ACC112 (cell line): ENCODE data around the gene LGR6.
A peak's percentile ranks its signal among the peaks of the same experiment; 100 is the strongest.
"Not testable (repeated sequence)": the region's sequence is repeated elsewhere in the genome, so short reads cannot be mapped to it uniquely, and the experiment has no call there.

ENCODE experiments used
- H2AFZ ChIP-seq: fragments of 200-600 bp; sonication (generic); one replicate; pipeline ENCODE4 v1.6.0; 2017; ENCODE audit warnings: antibody characterized with exemption, low read length; ENCODE audit not compliant: unreplicated experiment
- H3K27ac ChIP-seq: fragments of 200-600 bp; sonication (generic); 2 replicates; pipeline ENCODE4 v1.5.1; 2014; ENCODE audit warnings: low read depth, mild to moderate bottlenecking, antibody characterized with exemption, low read length, moderate library complexity
- H3K27me3 ChIP-seq: fragments of 200-600 bp; sonication (generic); 2 replicates; pipeline ENCODE4 v1.6.1; 2014; ENCODE audit warnings: mild to moderate bottlenecking, antibody characterized with exemption, low read length, moderate library complexity, mixed read lengths; ENCODE audit not compliant: insufficient read depth
- H3K36me3 ChIP-seq: fragments of 200-600 bp; sonication (generic); 2 replicates; pipeline ENCODE4 v1.6.1; 2016; ENCODE audit warnings: mild to moderate bottlenecking, antibody characterized with exemption, low read length, moderate library complexity, mixed read lengths; ENCODE audit not compliant: insufficient read depth
- H3K4me1 ChIP-seq: fragments of 200-600 bp; sonication (generic); one replicate; pipeline ENCODE4 v1.6.1; 2016; ENCODE audit warnings: low read length, mixed read lengths; ENCODE audit not compliant: insufficient read depth, unreplicated experiment, control insufficient read depth
- H3K4me3 ChIP-seq: fragments of 200-600 bp; sonication (generic); 2 replicates; pipeline ENCODE4 v1.5.1; 2014; ENCODE audit warnings: mild to moderate bottlenecking, low read depth, low read length
- H3K79me2 ChIP-seq: fragments of 200-600 bp; sonication (generic); one replicate; pipeline ENCODE4 v1.6.0; 2016; ENCODE audit warnings: low read length; ENCODE audit not compliant: control insufficient read depth, unreplicated experiment, insufficient read depth

Gene LGR6

GRCh38 chr1:202181586-202181985 lies 12.0 kb upstream of the LGR6 start:
- Histone ChIP-seq H3K4me1 (peaks cover 7% of the 10 kb centered on the region), H3K4me3 (no peak overlapping the region), H3K36me3 (no peaks in the 10 kb centered on the region), H3K27me3 (peaks cover 23% of the 10 kb centered on the region), H3K79me2 (no peaks in the 10 kb centered on the region), H3K27ac (no peak overlapping the region), H2AFZ (no peak overlapping the region)

GRCh38 chr1:202182040-202182877 lies 11.3 kb upstream of the LGR6 start:
- Histone ChIP-seq H3K27me3 (peaks cover 20% of the 10 kb centered on the region; the same call in 1 of the 2 replicates), H3K36me3 (no peaks in the 10 kb centered on the region), H3K79me2 (no peaks in the 10 kb centered on the region), H3K4me3 (no peak overlapping the region), H3K4me1 (peaks cover 7% of the 10 kb centered on the region), H2AFZ (no peak overlapping the region), H3K27ac (no peak overlapping the region)

GRCh38 chr1:202184750-202185460 lies 8.7 kb upstream of the LGR6 start:
- no peak overlapping the region for H2AFZ ChIP-seq
- peaks cover 7% of the 10 kb centered on the region for H3K4me1 ChIP-seq
- no peaks in the 10 kb centered on the region for H3K36me3 ChIP-seq
- H3K79me2 ChIP-seq, result no peaks in the 10 kb centered on the region
- peaks cover 11% of the 10 kb centered on the region; the same call in 1 of the 2 replicates for H3K27me3 ChIP-seq
- no peak overlapping the region for H3K27ac ChIP-seq
- peak overlapping the region; percentile 2; the same call in 1 of the 2 replicates for H3K4me3 ChIP-seq

GRCh38 chr1:202186327-202186726 lies 7.3 kb upstream of the LGR6 start:
- H3K79me2 ChIP-seq, result no peaks in the 10 kb centered on the region
- H3K27me3 ChIP-seq, result peaks cover 4% of the 10 kb centered on the region; the same call in 1 of the 2 replicates
- peaks cover 7% of the 10 kb centered on the region for H3K4me1 ChIP-seq
- H3K27ac ChIP-seq, result no peak overlapping the region
- no peaks in the 10 kb centered on the region for H3K36me3 ChIP-seq
- no peak overlapping the region for H2AFZ ChIP-seq
- H3K4me3 ChIP-seq, result no peak overlapping the region

GRCh38 chr1:202187041-202187671 lies 6.4 kb upstream of the LGR6 start:
- H3K27ac ChIP-seq, result no peak overlapping the region
- H3K79me2 ChIP-seq, result no peaks in the 10 kb centered on the region
- H3K27me3 ChIP-seq, result no peaks in the 10 kb centered on the region
- no peaks in the 10 kb centered on the region for H3K36me3 ChIP-seq
- H3K4me3 ChIP-seq, result no peak overlapping the region
- H2AFZ ChIP-seq, result no peak overlapping the region
- H3K4me1 ChIP-seq, result peaks cover 7% of the 10 kb centered on the region

- H3K4me3 ChIP-seq, result no peak overlapping the region
- no peak overlapping the region for H3K27ac ChIP-seq
- peaks cover 7% of the 10 kb centered on the region for H3K4me1 ChIP-seq
- no peak overlapping the region for H2AFZ ChIP-seq
- no peaks in the 10 kb centered on the region for H3K79me2 ChIP-seq
- no peaks in the 10 kb centered on the region for H3K36me3 ChIP-seq
- H3K27me3 ChIP-seq, result peaks cover under 1% of the 10 kb centered on the region; the same call in 1 of the 2 replicates
These were observed 5.7 kb upstream of the LGR6 start for GRCh38 chr1:202187697-202188407.

GRCh38 chr1:202189001-202189790 lies 4.4 kb upstream of the LGR6 start:
- no peaks in the 10 kb centered on the region for H3K79me2 ChIP-seq
- no peak overlapping the region for H2AFZ ChIP-seq
- H3K27ac ChIP-seq, result no peak overlapping the region
- no peak overlapping the region for H3K4me3 ChIP-seq
- H3K27me3 ChIP-seq, result peaks cover 14% of the 10 kb centered on the region
- H3K4me1 ChIP-seq, result peaks cover 7% of the 10 kb centered on the region
- no peaks in the 10 kb centered on the region for H3K36me3 ChIP-seq

- Histone ChIP-seq H3K4me3 (no peak overlapping the region), H3K36me3 (no peaks in the 10 kb centered on the region)
These were observed 3.5 kb upstream of the LGR6 start for GRCh38 chr1:202189918-202190715.

GRCh38 chr1:202191391-202191790 lies 2.2 kb upstream of the LGR6 start:
- H3K79me2 ChIP-seq, H3K36me3 ChIP-seq, H2AFZ ChIP-seq, H3K4me1 ChIP-seq, H3K4me3 ChIP-seq, H3K27ac ChIP-seq: not testable (repeated sequence)
- H3K27me3 ChIP-seq, result peaks cover 35% of the 10 kb centered on the region

More at GRCh38 chr1:202189918-202190715, 3.5 kb upstream of the LGR6 start:
- H3K79me2 ChIP-seq, result no peaks in the 10 kb centered on the region
- H3K27me3 ChIP-seq, result peaks cover 22% of the 10 kb centered on the region
- H3K27ac ChIP-seq, result no peak overlapping the region
- peaks cover 3% of the 10 kb centered on the region for H3K4me1 ChIP-seq
- no peak overlapping the region for H2AFZ ChIP-seq
